Mammary epithelial cell (primary cell): ENCODE results near the gene SCGB3A2.

Experiments used
- CTCF ChIP-seq, 2 donors: IDR thresholded peaks in 1 of 2; conservative IDR thresholded peaks in 1 of 2; 2 replicates each; pipeline ENCODE4 v1.5.1; 2011 to 2012; ENCODE audit warnings: inconsistent platforms in 2 of 2, low read length in 2 of 2, mild to moderate bottlenecking in 2 of 2, control low read depth in 1 of 2, low read depth in 1 of 2; ENCODE audit not compliant: insufficient read depth in 1 of 2; ENCODE audit errors: extremely low read depth in 1 of 2
- EZH2 ChIP-seq: IDR thresholded peaks from 2 replicates; pipeline ENCODE4 v1.6.1; 2012; ENCODE audit warnings: low read length, inconsistent platforms, borderline replicate concordance

DNA sequence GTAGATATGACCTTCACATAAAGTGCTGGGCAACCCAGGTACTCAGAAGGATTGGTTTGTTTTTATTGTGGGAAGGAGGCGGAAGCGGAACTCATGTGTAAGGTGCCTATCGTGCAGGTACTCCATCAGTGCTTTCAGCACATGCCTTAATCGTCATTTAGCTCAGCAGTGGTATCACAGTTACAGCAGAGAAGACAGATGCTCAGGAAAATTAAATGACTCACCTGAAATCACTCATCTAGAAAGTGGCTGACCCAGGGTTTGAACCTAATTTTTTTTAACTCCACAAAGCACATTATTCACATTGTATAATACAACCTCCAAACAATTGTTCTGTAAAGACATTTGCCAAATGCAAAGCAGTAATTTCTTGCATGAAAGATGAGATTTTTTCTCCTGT, 25.6 kb downstream of the SCGB3A2 start:
- TF ChIP-seq CTCF (conservative IDR thresholded peaks at IDR 0.05 in 1 of 2, IDR thresholded peaks at IDR 0.05 in 1 of 2; ENCODE audit: extremely low read depth in 1 of 2, insufficient read depth in 1 of 2, low read depth in 1 of 2, low read length in 2 of 2) (no peak), EZH2 (no peak)
